Measurements from ENCODE around the gene RNF150. TPM values are rescaled to one million over a fixed set of nuclear protein-coding genes. Genes with fewer than 3 reads are reported as not detected.
"Not testable (repeated sequence)": the region's sequence is repeated elsewhere in the genome, so short reads cannot be mapped to it uniquely, and the experiment has no call there.

RNF150 gene
- polyA plus RNA-seq (ENCODE audit: insufficient read length): 42.4 TPM

DNA sequence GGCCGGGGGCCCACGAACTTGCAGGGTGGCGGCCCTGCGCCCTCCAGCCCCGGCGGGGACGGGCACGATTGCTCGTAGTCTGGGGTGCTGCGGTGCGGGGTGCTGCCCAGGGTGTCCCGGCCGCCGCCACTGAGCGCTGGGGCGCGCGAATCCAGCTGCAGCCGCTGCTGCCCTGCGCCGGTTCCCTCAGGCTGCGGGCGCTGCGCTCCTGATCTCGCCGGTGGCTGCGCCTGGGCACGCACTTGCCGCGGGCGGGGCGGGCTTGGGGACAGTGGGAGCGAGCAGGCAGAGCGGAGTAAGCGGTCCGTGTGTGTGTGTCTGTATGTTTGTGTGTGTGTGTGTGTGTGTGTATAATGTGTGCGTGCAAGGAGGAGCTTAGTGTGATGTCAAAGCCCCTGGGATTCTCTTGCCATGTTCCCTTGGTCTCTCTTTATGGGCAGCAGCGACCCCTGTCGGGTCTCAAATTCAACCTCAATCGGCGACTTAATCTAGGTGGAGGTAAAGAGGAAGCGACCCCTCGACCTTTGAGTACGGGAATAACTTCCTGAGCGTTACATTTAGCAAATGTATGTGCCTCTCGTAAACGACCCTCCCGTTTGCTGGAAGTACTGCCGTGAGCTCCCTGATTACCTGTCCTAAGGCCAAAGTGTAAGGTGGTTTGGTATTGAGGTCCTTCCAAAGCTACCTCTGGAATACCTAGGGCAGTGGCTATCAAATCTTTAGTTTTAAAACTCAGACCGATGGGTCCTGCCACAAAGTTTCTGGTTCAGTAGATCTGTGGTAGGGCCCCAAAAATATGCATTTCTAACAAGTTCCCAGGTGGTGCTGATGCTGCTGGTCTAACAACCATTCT is at the start of gene RNF150:
TSS of gene RNF150 (minus strand) at position 324 of the 853 bp plus-strand sequence.
- peak; percentile 93 for DNase-seq

DNA sequence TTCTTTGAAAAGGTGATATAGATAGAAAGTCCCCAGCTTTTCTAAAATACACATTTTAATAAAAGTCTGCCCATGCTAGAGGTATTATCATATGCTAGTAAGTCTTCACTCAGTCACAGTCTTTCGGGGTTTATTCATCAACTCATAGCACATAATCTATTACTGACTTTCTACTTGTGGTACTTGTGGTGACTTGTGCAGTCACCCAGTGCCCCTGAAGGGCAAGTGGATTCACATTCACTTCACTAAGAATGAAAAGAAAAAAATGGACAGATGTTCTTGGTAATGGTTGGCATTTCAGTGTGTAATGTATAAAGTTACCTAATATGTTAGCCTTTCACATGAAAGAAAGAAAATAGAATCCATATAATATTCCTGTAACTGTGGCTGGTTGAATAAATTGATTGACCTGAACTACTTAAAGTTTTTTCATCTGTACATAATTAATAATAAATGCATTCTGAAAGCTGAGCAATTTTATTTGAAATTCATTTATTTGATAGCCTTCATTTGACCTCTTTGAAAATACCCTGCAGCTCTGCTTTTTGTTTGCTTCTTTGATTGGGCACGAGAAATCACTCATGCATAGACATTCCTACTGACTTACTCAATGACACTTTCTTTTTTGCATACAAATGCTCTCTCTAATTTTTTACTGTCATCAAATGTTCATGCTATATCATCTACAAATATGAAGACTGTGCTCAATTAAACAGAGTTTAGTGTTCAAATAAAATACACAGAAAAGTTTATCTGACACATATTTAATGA is 47.9 kb upstream of the RNF150 start:
- no peak for DNase-seq

DNA sequence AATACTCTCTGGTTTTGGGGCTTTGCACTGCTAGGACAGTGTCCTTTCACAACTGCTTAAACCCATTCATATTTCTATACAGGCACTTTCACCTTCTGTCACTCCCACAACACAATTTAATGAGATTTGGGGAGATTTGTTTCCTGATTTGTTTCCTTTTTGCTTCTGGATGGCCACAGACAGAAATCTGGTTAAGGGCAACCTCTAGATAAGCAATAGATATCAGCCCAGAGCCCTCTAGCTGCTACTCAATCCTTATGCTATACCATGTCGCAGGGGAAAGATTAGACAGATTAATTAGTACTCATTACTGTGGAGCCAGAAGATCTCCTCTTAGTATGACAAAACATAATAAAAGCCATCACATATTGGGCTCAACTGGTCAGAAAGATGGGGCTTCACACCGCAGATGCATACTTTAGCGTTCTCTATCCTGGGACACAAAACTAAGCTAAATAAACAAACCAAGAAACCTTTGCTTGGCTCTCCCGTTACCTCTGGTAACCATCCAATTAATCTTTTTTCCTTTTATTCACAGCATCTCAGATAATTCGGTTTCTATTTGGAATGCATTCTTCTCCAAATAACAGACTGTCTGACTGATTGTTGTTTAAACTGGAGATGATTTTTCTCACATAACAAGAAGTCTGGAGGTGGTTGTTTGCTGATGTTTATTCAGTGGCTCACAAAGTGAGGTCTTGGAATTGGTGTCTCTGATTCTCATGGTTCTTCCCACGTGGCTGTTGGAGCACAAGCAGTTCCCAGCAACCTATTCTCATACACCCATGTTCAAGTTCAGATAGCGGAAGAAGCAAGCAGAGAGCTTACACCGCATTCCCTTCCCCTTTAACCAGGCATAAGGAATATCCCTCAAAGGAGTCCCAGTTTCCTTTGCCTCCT is 46.5 kb upstream of the RNF150 start:
- DNase-seq: no peak

DNA sequence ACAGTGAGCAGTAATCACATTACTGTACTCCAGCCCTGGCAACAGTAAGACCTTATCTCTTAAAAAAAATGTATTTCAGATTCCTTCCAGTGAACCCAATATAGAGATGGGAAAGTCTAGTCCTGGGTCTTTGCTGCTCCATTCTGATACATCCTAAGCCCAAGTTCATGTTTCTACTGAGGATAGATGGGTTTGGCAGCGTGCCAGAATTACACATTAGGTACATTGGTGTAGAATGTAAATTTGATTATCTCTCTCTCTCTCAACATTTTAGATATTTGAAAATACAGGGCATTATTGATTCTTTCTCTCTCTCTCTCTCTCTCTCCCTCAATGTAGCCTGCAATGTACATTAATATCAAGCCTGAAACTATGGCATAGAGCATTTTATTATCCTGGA is 43.9 kb upstream of the RNF150 start:
- no peak for DNase-seq

DNA sequence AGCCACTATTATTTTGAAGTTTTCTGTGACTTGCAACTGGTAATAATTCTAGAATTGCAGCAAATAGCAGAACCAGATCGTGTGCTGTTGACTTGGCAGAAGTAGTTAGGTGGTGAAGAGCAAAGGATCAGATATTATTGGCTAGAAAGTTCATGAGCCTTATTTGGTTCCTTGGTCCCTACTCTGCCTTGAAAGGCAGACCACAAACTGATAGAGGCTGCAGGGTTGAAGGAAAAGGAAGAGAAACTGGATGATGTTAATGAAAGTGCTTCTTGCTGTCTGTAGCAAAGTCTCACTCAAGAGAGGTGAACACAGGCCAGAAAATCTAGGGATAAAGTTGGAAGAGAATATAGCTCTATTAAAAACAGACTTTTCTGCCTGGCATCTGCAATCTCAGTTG is 41.2 kb upstream of the RNF150 start:
- DNase-seq: no peak

DNA sequence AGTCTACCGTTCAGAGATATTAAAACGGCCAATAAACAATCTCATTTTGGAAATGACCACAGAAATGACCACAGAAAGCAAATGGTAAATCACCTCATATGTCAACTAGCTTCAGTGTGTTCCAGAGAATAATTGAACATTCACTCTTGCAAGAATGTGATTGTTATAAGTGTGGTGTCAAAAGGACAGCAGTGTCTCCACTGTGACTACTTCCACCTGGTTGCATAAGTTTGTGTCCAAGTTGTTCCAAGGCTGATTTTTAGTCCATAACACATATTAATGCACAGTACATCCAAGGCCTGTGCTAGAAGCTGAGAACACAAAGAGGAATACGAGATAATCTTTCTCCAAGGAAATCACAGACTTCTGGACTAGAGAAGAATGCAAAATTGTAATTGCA is 37.4 kb upstream of the RNF150 start:
- no peak for DNase-seq

DNA sequence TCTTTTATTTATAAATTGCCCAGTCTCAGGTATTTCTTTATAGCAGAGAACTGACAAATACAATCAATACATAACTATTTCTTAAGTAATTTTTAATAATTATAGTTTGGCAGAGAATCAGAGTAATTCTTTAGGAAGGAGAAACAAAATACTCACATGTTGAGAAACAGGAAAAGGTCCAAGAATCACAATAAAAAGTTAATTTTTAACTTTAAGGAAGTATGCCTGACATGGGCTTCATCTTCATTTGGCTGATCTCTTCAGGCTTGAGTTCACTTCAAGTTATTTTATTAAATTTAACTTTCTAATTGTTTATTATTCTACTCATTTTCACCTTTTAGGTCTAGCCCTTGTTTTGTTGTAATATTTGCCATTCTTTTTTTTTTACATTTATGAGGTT is 36.1 kb upstream of the RNF150 start:
- DNase-seq: no peak

DNA sequence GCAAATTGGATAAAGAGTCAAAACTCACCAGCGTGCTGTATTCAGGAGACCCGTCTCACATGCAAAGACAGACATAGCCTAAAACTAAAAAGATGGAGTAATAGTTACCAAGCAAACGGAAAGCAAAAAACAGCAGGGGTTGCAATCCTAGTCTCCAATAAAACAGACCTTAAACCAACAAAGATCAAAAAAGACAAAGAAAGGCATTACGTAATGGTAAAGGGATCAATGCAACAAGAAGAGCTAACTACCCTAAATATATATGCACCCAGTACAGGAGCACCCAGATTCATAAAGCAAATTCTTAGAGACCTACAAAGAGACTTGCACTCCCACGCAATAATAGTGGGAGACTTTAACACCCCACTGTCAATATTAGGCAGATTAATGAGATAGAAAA is 31.7 kb upstream of the RNF150 start:
- DNase-seq: not testable (repeated sequence)

DNA sequence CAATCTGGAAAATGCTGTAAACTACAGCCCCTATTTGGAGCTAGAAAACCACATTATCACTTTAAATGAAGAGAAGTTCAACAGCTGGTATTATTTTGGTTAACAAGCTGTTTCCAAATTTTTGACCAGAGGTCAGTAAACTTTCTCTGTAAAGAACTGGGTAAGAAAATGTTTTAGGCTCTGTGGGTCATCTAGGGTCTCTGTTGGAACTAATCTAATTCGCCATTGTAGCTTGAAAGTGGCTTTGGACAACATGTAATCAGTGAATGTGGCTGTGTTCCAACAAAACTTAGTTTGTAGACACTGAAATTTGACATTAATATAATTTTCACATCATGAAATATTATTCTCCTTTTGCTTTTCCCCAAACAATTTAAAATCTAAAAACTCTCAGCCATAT is 25.8 kb upstream of the RNF150 start:
- no peak for DNase-seq

DNA sequence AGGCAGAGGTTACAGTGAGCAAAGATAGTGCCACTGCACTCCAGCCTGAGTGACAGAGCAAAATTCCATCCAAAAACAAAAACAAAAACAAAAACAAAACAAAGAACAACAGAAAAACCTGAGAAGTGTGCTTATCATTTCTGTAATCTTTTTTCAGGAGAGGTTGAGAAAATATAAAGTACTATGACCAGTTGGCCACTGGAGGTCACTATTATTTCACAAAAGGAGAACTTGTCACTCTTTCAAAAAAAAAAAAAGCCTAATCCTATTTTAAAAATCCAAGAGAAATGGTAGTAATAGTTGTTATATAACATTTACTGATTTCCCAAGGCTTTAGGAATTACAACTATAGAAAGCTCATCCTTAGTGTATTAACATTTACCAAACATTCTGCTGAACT is 24.9 kb upstream of the RNF150 start:
- peak; percentile 30 for DNase-seq

DNA sequence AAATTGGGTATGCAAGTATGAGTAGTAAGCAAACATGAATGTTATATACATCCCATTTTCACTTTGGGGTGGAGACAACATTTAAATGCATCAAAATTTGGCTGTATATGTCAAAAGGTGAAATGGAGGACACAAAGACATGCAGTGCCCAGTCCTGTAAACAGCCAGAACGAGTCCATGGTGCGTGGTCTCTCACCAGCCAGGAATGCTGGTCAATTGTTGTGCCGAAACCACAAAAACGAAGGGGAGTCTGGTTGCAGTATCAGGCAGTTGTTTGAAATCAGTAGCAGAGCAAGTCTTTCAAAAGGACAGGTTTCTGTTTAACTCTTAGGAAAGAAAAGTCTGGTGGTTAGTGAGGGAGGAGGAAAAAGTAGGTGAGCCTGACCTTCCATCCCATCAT is 22.3 kb upstream of the RNF150 start:
- DNase-seq: no peak

DNA sequence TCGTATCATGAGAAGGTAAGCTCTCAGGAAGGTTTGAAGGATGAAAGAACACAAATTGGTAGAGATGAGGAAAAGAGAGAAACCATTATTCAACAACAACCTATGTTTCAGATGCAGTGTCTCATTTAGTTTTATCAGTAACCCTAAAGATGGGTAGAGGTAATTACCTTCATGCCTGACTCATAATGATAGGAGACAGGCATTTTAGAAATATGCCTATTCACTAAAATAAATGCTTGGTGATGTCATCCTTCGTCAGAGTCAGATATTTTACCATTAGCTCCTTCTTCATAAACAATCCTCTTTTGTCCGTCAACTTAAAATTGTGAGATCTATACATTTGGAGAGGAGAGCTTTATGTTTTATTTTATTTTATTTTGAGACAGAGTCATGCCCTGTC is 21.5 kb upstream of the RNF150 start:
- DNase-seq: no peak

DNA sequence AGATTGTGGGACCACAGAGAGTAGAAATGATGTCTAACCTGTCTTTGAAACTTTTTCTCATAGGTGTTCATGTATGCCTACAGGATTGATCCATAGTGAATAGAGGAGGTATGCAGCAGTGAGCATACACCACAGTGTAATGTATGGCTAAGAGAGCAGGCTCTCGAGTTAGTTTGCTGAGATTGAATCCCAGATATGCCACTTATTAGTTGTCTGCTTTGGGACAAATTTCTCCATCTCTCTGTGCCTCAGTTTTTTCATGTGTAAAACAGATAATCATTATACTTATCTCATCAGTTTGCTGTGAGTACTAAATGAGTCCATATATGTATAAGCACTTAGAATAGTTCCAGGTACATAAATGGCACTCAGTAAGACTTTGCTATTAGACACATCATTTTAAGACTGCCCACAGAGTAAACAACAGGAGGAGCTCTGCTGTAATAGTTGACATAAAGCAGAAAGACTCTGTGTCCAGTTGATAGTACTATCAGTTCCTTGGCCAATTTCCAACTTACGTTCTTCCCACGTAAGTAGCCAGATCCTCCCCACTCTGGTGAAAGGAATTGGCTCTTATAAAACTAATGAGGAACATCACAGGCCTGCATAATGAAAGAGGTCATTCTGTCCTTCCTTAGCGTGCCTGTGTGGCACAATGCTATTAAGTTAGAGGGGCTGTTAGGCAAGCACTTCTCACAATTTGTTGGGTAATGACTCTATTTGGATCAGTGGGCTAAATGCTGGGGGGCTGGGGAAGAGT is 20.7 kb upstream of the RNF150 start:
- no peak for DNase-seq

DNA sequence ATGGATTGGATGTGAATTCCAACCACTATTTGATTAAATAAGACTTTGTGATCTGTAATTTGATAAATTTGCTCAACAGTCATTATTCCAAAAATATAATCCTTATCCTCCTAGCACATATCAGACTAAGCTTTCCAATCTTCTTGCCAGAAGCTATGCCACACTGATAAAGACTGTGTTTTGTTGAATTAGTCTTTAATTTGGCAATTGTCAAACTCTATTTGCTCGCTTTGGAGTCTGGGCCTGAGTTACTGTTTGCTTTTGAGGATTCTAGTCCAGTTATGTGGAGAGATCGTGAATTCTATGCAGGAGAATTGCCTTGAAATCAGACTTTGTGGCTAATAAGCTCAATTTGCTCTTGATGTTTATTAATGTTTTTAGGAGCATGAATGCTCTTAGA is 10.9 kb upstream of the RNF150 start:
- no peak for DNase-seq

DNA sequence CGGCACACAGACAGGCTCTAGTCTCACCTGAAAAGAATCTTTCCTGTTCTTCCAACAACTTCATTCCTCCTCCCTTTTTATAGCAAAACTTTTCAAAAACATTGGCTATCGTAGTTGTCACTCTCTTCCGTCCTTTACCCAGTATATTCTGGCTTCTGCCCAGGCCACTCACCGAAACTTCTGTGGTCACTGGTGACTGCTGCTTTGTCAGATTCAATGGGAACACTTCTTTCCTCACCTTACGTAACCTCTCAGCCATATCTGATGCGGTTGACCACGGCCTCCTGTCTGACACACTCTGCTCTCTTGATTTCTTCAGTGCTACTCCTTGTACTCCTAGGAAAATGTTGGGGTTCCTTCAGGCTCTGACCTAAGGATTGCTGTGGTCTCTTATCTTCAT is 9.2 kb upstream of the RNF150 start:
- DNase-seq: no peak

DNA sequence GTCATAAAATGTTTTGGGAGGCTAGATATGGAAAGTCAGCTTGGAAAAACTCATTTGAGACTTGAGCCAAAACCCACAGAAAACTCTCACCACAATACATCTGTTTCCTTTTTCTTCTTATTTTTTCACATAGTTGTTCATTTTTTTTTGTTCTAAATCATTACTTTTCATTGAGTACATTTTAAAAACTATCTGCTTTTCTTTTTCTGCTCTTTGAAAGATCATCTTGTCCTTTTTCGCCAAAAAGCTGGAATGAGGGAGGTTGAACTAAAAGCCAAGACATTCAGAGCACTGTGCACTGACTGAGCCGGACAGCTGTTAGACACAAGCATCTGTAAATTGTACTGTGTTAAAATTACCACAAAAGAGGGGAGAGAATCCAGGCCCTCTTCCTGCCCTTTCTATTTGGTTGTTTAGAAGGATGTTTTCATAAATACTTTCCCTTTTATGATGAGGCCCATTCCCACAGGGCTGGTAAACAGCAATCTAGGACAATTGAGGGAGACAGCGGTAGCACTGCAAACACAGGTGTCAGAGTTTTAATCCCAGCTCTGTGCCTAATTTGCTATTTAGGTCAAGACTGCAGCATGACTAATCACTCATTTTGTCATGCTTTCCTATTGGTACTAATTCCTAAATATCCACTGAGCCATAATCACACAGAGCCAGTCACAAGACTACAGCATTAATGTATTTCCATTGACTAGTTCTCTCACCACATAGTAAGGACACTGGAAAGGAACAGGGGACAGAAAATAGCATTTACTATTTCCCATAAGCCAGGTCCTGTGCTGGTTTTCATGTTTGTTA is 7.3 kb upstream of the RNF150 start:
- DNase-seq: peak; percentile 65

DNA sequence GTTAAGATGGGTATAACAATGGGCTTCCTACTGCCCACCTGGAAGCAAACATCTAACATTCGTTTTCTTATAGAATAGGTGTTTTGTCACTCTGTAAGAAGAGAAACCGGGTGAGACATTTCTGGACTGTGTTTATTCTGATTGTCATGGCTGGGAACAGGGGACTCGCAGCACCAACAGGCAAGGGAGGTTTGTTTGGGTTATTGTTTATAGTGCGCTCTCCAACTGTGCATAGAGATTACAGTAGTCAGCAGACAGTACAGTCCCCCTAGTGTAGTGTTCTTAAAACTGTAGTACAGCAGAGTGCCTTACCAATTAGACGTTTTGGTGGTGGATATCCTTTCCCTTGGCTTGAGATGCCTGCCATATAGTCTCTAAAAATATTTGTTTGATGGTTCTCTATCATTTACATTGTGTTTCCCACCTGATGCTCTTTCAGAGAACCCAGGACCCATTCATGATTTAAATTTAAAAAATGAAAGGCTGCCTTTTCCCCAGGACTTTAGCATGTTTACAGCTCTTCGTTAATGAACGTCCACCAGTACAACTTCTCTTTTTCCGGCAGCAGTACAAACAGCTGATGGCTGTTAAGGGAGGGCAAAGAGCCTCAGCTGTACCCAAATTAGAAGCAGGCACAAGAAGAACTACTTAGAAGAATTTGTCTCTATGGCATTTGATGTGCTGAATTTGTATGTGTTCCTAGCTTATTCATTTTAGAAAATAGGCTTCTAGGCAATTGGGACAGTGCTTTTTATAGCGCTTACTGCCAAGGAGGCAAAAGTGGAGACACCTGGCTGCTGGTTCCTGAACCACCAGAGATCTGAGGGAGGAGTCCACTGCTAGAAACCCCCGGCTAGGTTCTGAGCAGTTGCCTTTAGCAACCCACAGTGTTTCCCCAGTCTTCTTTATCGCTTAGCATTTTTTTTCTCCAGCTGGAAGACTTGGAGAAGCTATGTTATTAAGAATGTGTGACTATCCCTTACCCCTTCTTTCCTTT is 1.0 kb upstream of the RNF150 start:
- no peak for DNase-seq

DNA sequence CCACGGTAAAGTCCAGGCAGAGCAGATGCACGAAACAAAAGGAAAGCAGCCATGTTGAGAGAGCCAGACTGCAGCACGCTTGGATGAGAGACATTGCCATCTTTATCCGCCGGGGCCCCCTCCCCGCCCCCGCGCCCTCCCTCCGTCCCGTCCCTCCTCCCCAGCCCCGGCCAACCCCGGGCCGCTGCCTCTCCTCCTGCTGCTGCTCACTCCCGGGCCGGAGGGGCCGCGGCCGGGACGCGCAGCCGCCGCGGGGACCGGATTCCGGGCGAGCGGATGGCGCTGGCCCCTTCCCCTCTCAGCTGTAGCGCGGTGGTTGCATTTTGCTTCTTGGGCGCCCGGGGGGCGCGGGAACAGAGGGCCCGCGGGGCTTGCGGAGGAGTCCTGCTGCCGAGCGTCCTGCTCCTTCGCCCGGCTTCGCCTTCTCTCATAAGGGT is 542 bp downstream of the RNF150 start:
- peak; percentile 72 for DNase-seq

DNA sequence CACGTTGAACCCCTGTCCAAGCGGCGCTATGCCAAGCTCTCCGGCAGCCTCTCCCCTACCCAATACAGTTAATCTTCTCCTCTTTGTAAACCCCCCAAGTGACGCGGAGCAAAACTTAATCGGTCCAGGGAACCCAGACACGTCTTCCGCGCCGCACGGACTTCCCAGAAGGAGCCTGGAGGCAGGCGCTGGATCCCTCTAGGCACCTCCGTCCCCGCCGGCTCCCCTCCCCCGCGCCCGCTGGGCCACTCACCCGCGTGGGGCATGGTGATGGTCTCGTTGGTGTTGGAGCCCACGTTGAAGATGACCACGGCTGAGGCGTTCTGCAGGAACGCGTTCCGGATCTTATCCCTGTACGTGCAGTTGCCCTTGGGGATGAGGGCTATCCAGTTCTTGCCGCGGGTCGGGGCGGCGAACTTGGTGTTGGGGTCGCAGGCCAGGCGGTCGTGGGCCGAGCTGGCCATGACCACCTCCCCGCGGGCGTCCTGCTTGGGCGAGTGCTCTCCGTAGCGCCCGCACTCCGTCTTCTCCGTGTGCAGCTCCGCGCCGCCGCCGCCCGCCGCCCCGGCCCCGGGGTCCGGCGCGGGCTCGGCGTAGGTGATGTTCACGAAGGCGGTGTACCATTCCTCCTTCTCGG is 1.1 kb downstream of the RNF150 start:
- no peak for DNase-seq
